H1 (cell line): ENCODE data around the gene TGIF1. TPM values are rescaled to one million over a fixed set of nuclear protein-coding genes. Genes with fewer than 3 reads are reported as not detected.

Experiments
- CTCF ChIA-PET: fragments of 300-600 bp; sonication (Branson Sonifier 250); formaldehyde crosslinking; loops from one replicate; lab custom pipeline; 2021; ENCODE audit not compliant: partially characterized antibody; lab: Charles Lee
- POLR2A ChIA-PET: fragments of 300-600 bp; sonication (Branson Sonifier 250); formaldehyde crosslinking; loops from one replicate; lab custom pipeline; 2021; ENCODE audit warnings: inconsistent platforms; ENCODE audit not compliant: partially characterized antibody; lab: Charles Lee
- DNase-seq, 2 experiments: peaks; one replicate each; pipeline versions ENCODE4 v3.0.0 to v3.0.0-alpha.2; 2010 to 2022; ENCODE audit warnings: low spot score in 2 of 2, low read depth in 1 of 2, mixed read lengths in 1 of 2
- FAIRE-seq: peaks from 2 replicates; lab custom pipeline; 2011; peaks lifted over from hg19 to GRCh38; lab: Jason Lieb, UNC
- H2AFZ ChIP-seq: 2 replicates; pipeline ENCODE4 v1.8.1; 2012; ENCODE audit warnings: low read length, inconsistent platforms
- H2AK5ac ChIP-seq: 2 replicates; pipeline ENCODE4 v1.6.1; 2013; ENCODE audit warnings: low read depth, low read length
- H2BK120ac ChIP-seq: replicated peaks from 2 replicates; pipeline ENCODE3; 2013; ENCODE audit warnings: low read depth, low read length, inconsistent platforms
- H2BK12ac ChIP-seq: 2 replicates; pipeline ENCODE4 v1.6.1; 2013; ENCODE audit warnings: low read depth, low read length
- H2BK15ac ChIP-seq: 2 replicates; pipeline ENCODE4 v1.6.1; 2013; ENCODE audit warnings: low read length
- H2BK20ac ChIP-seq: 2 replicates; pipeline ENCODE4 v1.6.1; 2013; ENCODE audit warnings: low read length
- H2BK5ac ChIP-seq: 2 replicates; pipeline ENCODE4 v1.6.1; 2013; ENCODE audit warnings: low read depth, low read length
- H3K14ac ChIP-seq: 2 replicates; pipeline ENCODE4 v1.6.1; 2013; ENCODE audit warnings: inconsistent platforms; ENCODE audit not compliant: insufficient read length
- H3K18ac ChIP-seq: 2 replicates; pipeline ENCODE4 v1.6.1; 2013; ENCODE audit warnings: low read length; ENCODE audit errors: extremely low read depth
- H3K23ac ChIP-seq: 2 replicates; pipeline ENCODE4 v1.6.1; 2013; ENCODE audit warnings: inconsistent platforms; ENCODE audit not compliant: insufficient read length
- H3K23me2 ChIP-seq: 2 replicates; pipeline ENCODE4 v1.6.1; 2013; ENCODE audit warnings: low read depth, low read length
- H3K27ac ChIP-seq: 2 replicates; pipeline ENCODE4 v1.6.1; 2011; ENCODE audit warnings: low read depth, low read length, inconsistent platforms
- H3K27me3 ChIP-seq, 4 experiments: replicated peaks in 1 of 4; 1 replicate in 1 of 4; 2 replicates in 3 of 4; pipeline versions ENCODE4 v1.6.1 to v1.8.1; 2011 to 2013; ENCODE audit warnings: low read length in 3 of 4, mild to moderate bottlenecking in 3 of 4, inconsistent platforms in 2 of 4, mixed read lengths in 2 of 4, moderate library complexity in 1 of 4; ENCODE audit not compliant: control insufficient read depth in 3 of 4, insufficient read depth in 3 of 4; ENCODE audit errors: extremely low read depth in 1 of 4
- H3K36me3 ChIP-seq, 4 experiments: 2 replicates each; pipeline versions ENCODE4 v1.6.1 to v1.8.1; 2011 to 2013; ENCODE audit warnings: mild to moderate bottlenecking in 4 of 4, low read length in 3 of 4, moderate library complexity in 2 of 4, control low read depth in 1 of 4, inconsistent platforms in 1 of 4; ENCODE audit not compliant: insufficient read depth in 4 of 4, control insufficient read depth in 2 of 4
- H3K4ac ChIP-seq: replicated peaks from 2 replicates; pipeline ENCODE3; 2013; ENCODE audit warnings: low read length, low read depth, mixed read lengths, inconsistent platforms; ENCODE audit not compliant: insufficient read length
- H3K4me1 ChIP-seq, 4 experiments: replicated peaks in 1 of 4; 1 replicate in 1 of 4; 2 replicates in 3 of 4; pipeline versions ENCODE4 v1.6.1 to v1.8.1; 2011 to 2013; ENCODE audit warnings: low read length in 3 of 4, inconsistent platforms in 2 of 4, mixed read lengths in 1 of 4; ENCODE audit not compliant: insufficient read depth in 4 of 4, control insufficient read depth in 3 of 4
- H3K4me2 ChIP-seq, 2 experiments: 2 replicates each; pipeline versions ENCODE4 v1.6.1 to v1.8.1; 2011 to 2013; ENCODE audit warnings: low read depth in 2 of 2, low read length in 2 of 2, control low read depth in 1 of 2, inconsistent platforms in 1 of 2, mild to moderate bottlenecking in 1 of 2; ENCODE audit not compliant: insufficient read depth in 1 of 2
- H3K4me3 ChIP-seq, 4 experiments: fragments of 200-600, 300-600 bp in 1 of 4; sonication (generic), shearing (Covaris generic), sonication (Bioruptor Twin) in 1 of 4; 2 replicates each; pipeline versions ENCODE4 v1.5.1 to v1.8.1; 2011 to 2016; ENCODE audit warnings: low read length in 4 of 4, low read depth in 3 of 4, control low read depth in 2 of 4, inconsistent platforms in 2 of 4, mild to moderate bottlenecking in 2 of 4, mixed read lengths in 1 of 4, moderate library complexity in 1 of 4; ENCODE audit not compliant: insufficient read depth in 2 of 4; ENCODE audit errors: extremely low read depth in 1 of 4
- H3K56ac ChIP-seq: replicated peaks from 2 replicates; pipeline ENCODE3; 2013; ENCODE audit warnings: low read depth, mild to moderate bottlenecking, mixed read lengths, low read length, inconsistent platforms; ENCODE audit not compliant: insufficient read length
- H3K79me1 ChIP-seq: 2 replicates; pipeline ENCODE4 v1.6.1; 2013; ENCODE audit warnings: low read depth, low read length, control low read depth
- H3K79me2 ChIP-seq, 2 experiments: 2 replicates each; pipeline versions ENCODE4 v1.6.1 to v1.8.1; 2012 to 2013; ENCODE audit warnings: low read length in 2 of 2, mild to moderate bottlenecking in 2 of 2, inconsistent platforms in 1 of 2; ENCODE audit not compliant: insufficient read depth in 2 of 2, control insufficient read depth in 1 of 2
- H3K9ac ChIP-seq, 4 experiments: replicated peaks in 1 of 4; 1 replicate in 1 of 4; 2 replicates in 3 of 4; pipeline versions ENCODE4 v1.6.1 to v1.8.1; 2011 to 2013; ENCODE audit warnings: low read depth in 3 of 4, low read length in 3 of 4, control low read depth in 2 of 4, mild to moderate bottlenecking in 2 of 4, moderate library complexity in 2 of 4, inconsistent platforms in 1 of 4; ENCODE audit errors: extremely low read depth in 1 of 4
- H3K9me3 ChIP-seq, 2 experiments: 2 replicates each; pipeline versions ENCODE4 v1.6.1 to v1.8.1; 2012 to 2013; ENCODE audit warnings: mild to moderate bottlenecking in 2 of 2, moderate library complexity in 2 of 2, control low read depth in 1 of 2, inconsistent platforms in 1 of 2, low read depth in 1 of 2, low read length in 1 of 2, mixed read lengths in 1 of 2; ENCODE audit not compliant: insufficient read depth in 2 of 2
- H4K20me1 ChIP-seq, 2 experiments: replicated peaks in 1 of 2; 2 replicates each; pipeline versions ENCODE3 to v1.8.1; 2011 to 2013; ENCODE audit warnings: inconsistent platforms in 2 of 2, low read length in 2 of 2, mild to moderate bottlenecking in 1 of 2; ENCODE audit not compliant: insufficient read depth in 2 of 2, control insufficient read depth in 1 of 2
- H4K5ac ChIP-seq: 2 replicates; pipeline ENCODE4 v1.6.1; 2013; ENCODE audit warnings: low read length, low read depth, mixed read lengths, inconsistent platforms; ENCODE audit not compliant: insufficient read length
- H4K8ac ChIP-seq: 2 replicates; pipeline ENCODE4 v1.8.0; 2013; ENCODE audit warnings: mild to moderate bottlenecking, moderate library complexity, low read length, inconsistent platforms; ENCODE audit not compliant: insufficient read depth; ENCODE audit errors: extremely low read depth
- H4K91ac ChIP-seq: replicated peaks from 2 replicates; pipeline ENCODE3; 2013; ENCODE audit warnings: low read length, mixed read lengths, inconsistent platforms; ENCODE audit not compliant: insufficient read length
- CHD1 ChIP-seq: IDR thresholded peaks from 2 replicates; pipeline ENCODE4 v1.6.1; 2012; ENCODE audit warnings: low read depth, low read length, improper control_type of control experiment
- CTBP2 ChIP-seq: IDR thresholded peaks from 2 replicates; pipeline ENCODE4 v1.7.0; 2011; ENCODE audit warnings: borderline replicate concordance, mild to moderate bottlenecking, moderate library complexity, mixed read lengths, low read length; ENCODE audit not compliant: insufficient read depth, insufficient read length
- CTCF ChIP-seq, 3 experiments: IDR thresholded peaks; 1 replicate in 2 of 3; 2 replicates in 1 of 3; pipeline versions ENCODE4 v1.5.1 to v1.6.1; 2011; ENCODE audit warnings: low read length in 3 of 3, mild to moderate bottlenecking in 3 of 3, inconsistent platforms in 2 of 3, low read depth in 1 of 3, moderate library complexity in 1 of 3; ENCODE audit not compliant: insufficient read depth in 1 of 3; ENCODE audit errors: control extremely low read depth in 1 of 3
- GTF2F1 ChIP-seq: IDR thresholded peaks from 2 replicates; pipeline ENCODE4 v1.6.1; 2012; ENCODE audit warnings: low read depth, low read length, improper control_type of control experiment, borderline replicate concordance
- KDM5A ChIP-seq: fragments of 200-600 bp; IDR thresholded peaks from 2 replicates; pipeline ENCODE4 v1.7.1; 2012; ENCODE audit warnings: mild to moderate bottlenecking, low read length, inconsistent platforms, mixed read lengths
- POLR2AphosphoS5 ChIP-seq: IDR thresholded peaks from 2 replicates; pipeline ENCODE4 v1.6.1; 2011; ENCODE audit warnings: low read depth, low read length
- RAD21 ChIP-seq, 2 experiments: IDR thresholded peaks in 1 of 2; conservative IDR thresholded peaks in 1 of 2; 2 replicates each; pipeline ENCODE4 v1.6.1; 2011; ENCODE audit warnings: low read depth in 2 of 2, low read length in 2 of 2, improper control_type of control experiment in 1 of 2, inconsistent platforms in 1 of 2, mild to moderate bottlenecking in 1 of 2, moderate library complexity in 1 of 2
- SUZ12 ChIP-seq: fragments of 200-600 bp; sonication (generic); IDR thresholded peaks from 2 replicates; pipeline ENCODE4 v1.6.1; 2012; ENCODE audit warnings: mild to moderate bottlenecking, inconsistent platforms, low read length, moderate library complexity, mixed read lengths
- USF2 ChIP-seq: IDR thresholded peaks from 2 replicates; pipeline ENCODE4 v1.6.1; 2011; ENCODE audit warnings: low read length, improper control_type of control experiment
- WGBS, 2 experiments: shearing (Covaris generic) in 1 of 2; methylation state at CpG; one replicate each; pipeline versions ENCODE4 v1.1.6 to v1.1.7; 2013 to 2015; ENCODE audit warnings: low lambda C conversion rate in 2 of 2, mixed read lengths in 2 of 2, inconsistent platforms in 1 of 2, low coverage in 1 of 2, missing lambda C conversion rate in 1 of 2; ENCODE audit not compliant: insufficient replicate concordance in 2 of 2, insufficient coverage in 1 of 2, insufficient read length in 1 of 2; ENCODE audit errors: extremely low coverage in 1 of 2, missing lambda C conversion rate in 1 of 2; 5-methylcytosine and 5-hydroxymethylcytosine counted together
- polyA plus RNA-seq, 7 experiments: library from polyadenylated mRNA; depleted of rRNA in 3 of 7; stranded (reverse) in 5 of 7; unstranded in 2 of 7; fragments of >200 nt in 5 of 7; fragments of 200-250 nt in 2 of 7; gene quantifications; 1 replicate in 5 of 7; 2 replicates in 1 of 7; 4 replicates in 1 of 7; pipeline versions ENCODE4 v1.2.1 to v1.2.3, GENCODE V29; 2011 to 2013; ENCODE audit warnings: missing spikeins in 2 of 7, mixed read lengths in 2 of 7
- total RNA-seq: library from RNA; stranded (reverse); fragmentation: NEBNext Ultra II Directional; extraction: Animal tissue kit (Norgen Biotek cat#: 25700); gene quantifications from 2 replicates; pipeline ENCODE4 v1.2.1, GENCODE V29; 2021

TGIF1 gene
- total and polyA plus RNA-seq, 2 of the 8 experiments (the other 6 are each of a cell fraction or from before 2014, with no cell fraction given): 256 to 262 TPM

GRCh38 chr18:3409811-3410210 is 40.2 kb upstream of the TGIF1 start:
- no peaks in the 10 kb centered on the region for H3K79me1 ChIP-seq
- TF ChIP-seq GTF2F1 (no peak), CHD1 (no peak), CTBP2 (no peak), RAD21 (IDR thresholded peaks at IDR 0.05 in 1 of 2, conservative IDR thresholded peaks at IDR 0.05 in 1 of 2; ENCODE audit: low read depth in 2 of 2, low read length in 2 of 2) (no peak), USF2 (no peak), SUZ12 (no peak), CTCF (IDR thresholded peaks at IDR 0.05; ENCODE audit: control extremely low read depth in 1 of 3, insufficient read depth in 1 of 3, low read depth in 1 of 3, low read length in 3 of 3) (no peak), POLR2AphosphoS5 (no peak), KDM5A (no peak)
- no peak overlapping the region for H2BK15ac ChIP-seq
- no peak overlapping the region for H3K27ac ChIP-seq
- H3K4me3 ChIP-seq: no peak overlapping the region
- no peak overlapping the region; the same call in 1 of the 2 replicates for H4K8ac ChIP-seq
- H3K4me1 ChIP-seq: no peaks in the 10 kb centered on the region
- 94% methylated on average over 7 of the region's 7 CpGs; no CpG with 5 or more reads in 1 of the 2 experiments for WGBS, 2 experiments
- no peaks in the 10 kb centered on the region for H3K79me2 ChIP-seq
- H3K9ac ChIP-seq: no peak overlapping the region
- no peaks in the 10 kb centered on the region for H3K9me3 ChIP-seq
- H2BK20ac ChIP-seq: no peak overlapping the region
- H2BK12ac ChIP-seq: no peak overlapping the region
- no peak overlapping the region for H2BK120ac ChIP-seq
- POLR2A ChIA-PET: interaction anchor here (0.8 kb wide), 1 partner anchor 13 kb away, joined by 3 read pairs; no protein-coding TSS in a partner anchor
- CTCF ChIA-PET: interaction anchor here (0.9 to 1.7 kb wide), 3 partner anchors 14 to 50 kb away, joined by 3 to 4 read pairs (median 3); no protein-coding TSS in a partner anchor
- no peak overlapping the region for H3K56ac ChIP-seq
- FAIRE-seq: no peak
- no peak overlapping the region for H4K5ac ChIP-seq
- H2AK5ac ChIP-seq: no peak overlapping the region
- H2AFZ ChIP-seq: no peak overlapping the region
- H3K18ac ChIP-seq: no peak overlapping the region
- H3K36me3 ChIP-seq: no peaks in the 10 kb centered on the region
- no peak overlapping the region for H3K4me2 ChIP-seq
- H3K23me2 ChIP-seq: no peaks in the 10 kb centered on the region
- no peak overlapping the region for H3K14ac ChIP-seq
- no peak overlapping the region for H3K4ac ChIP-seq
- H3K27me3 ChIP-seq: no peaks in the 10 kb centered on the region; a peak in 1 of 7 replicates
- no peak overlapping the region for H3K23ac ChIP-seq
- DNase-seq: no peak
- H4K91ac ChIP-seq: no peak overlapping the region
- no peaks in the 10 kb centered on the region for H4K20me1 ChIP-seq
- no peak overlapping the region for H2BK5ac ChIP-seq
